CD4-positive, alpha-beta T cell treated with Interleukin-6 at 100 ng/mL for 8 hours (primary cell): ENCODE results near the gene OOSP4A.
"Not testable (repeated sequence)": the region's sequence is repeated elsewhere in the genome, so short reads cannot be mapped to it uniquely, and the experiment has no call there.

Experiments
- DNase-seq: peaks from one replicate; pipeline ENCODE4 v3.0.0-alpha.2; 2020; ENCODE audit warnings: mixed read lengths, low spot score

The OOSP4A gene

GRCh38 chr11:59981106-59981770, 17.4 kb downstream of the OOSP4A start:
- no peak for DNase-seq

GRCh38 chr11:59982037-59982436, 18.2 kb downstream of the OOSP4A start:
- not testable (repeated sequence) for DNase-seq

GRCh38 chr11:59983212-59983611, 19.4 kb downstream of the OOSP4A start:
- no peak for DNase-seq

GRCh38 chr11:59984368-59984767, 20.5 kb downstream of the OOSP4A start:
- no peak for DNase-seq

GRCh38 chr11:59990421-59990820, 26.6 kb downstream of the OOSP4A start:
- DNase-seq, result no peak

GRCh38 chr11:59992425-59992824, 28.6 kb downstream of the OOSP4A start:
- no peak for DNase-seq

GRCh38 chr11:59997800-59998199, 34.0 kb downstream of the OOSP4A start:
- DNase-seq, result no peak

GRCh38 chr11:59999691-60000090, 35.9 kb downstream of the OOSP4A start:
- DNase-seq, result no peak

- no peak for DNase-seq
Observed at GRCh38 chr11:60003729-60004128, 39.9 kb downstream of the OOSP4A start.

GRCh38 chr11:60005360-60005759, 41.5 kb downstream of the OOSP4A start:
- DNase-seq, result no peak

GRCh38 chr11:60016881-60017280, 53.0 kb downstream of the OOSP4A start, which contains the start of gene OOSP4B:
Gene OOSP4B, plus strand, starts transcription at chr11:60017181.
- DNase-seq, result no peak

- DNase-seq, result no peak
Observed at GRCh38 chr11:60018058-60018457, 54.2 kb downstream of the OOSP4A start.
